Calu3 (cell line): Measurements from ENCODE around the gene DBNL. TPM values are rescaled to one million over a fixed set of nuclear protein-coding genes. Genes with fewer than 3 reads are reported as not detected.
A peak's percentile ranks its signal among the peaks of the same experiment; 100 is the strongest.

ENCODE experiments used
- BruUV-seq: library from RNA; stranded (reverse); fragments of 400-500 nt; replicated peaks from 2 replicates; lab custom pipeline; 2021; lab: Mats Ljungman, UMichigan
- CTCF ChIA-PET: fragments of 300-600 bp; sonication (Branson Sonifier 250); formaldehyde crosslinking; loops from one replicate; lab custom pipeline; 2022; ENCODE audit warnings: antibody characterized with exemption; lab: Charles Lee
- DNase-seq: peaks from one replicate; pipeline ENCODE4 v3.0.0; 2022
- H3K27ac Mint-ChIP-seq: one replicate; pipeline ENCODE4 v1.8.0; 2022; ENCODE audit warnings: mixed read lengths; ENCODE audit not compliant: unreplicated experiment
- H3K27me3 Mint-ChIP-seq: one replicate; pipeline ENCODE4 v1.8.0; 2022; ENCODE audit warnings: mixed read lengths; ENCODE audit not compliant: unreplicated experiment
- H3K36me3 Mint-ChIP-seq: one replicate; pipeline ENCODE4 v1.8.0; 2022; ENCODE audit warnings: mild to moderate bottlenecking, moderate library complexity, mixed read lengths; ENCODE audit not compliant: insufficient read depth, unreplicated experiment
- H3K4me1 Mint-ChIP-seq: one replicate; pipeline ENCODE4 v1.8.0; 2022; ENCODE audit warnings: mild to moderate bottlenecking, low read depth, mixed read lengths; ENCODE audit not compliant: unreplicated experiment
- H3K4me3 Mint-ChIP-seq: one replicate; pipeline ENCODE4 v1.8.0; 2022; ENCODE audit warnings: mild to moderate bottlenecking, low read depth, moderate library complexity, mixed read lengths; ENCODE audit not compliant: unreplicated experiment
- H3K9me3 Mint-ChIP-seq: one replicate; pipeline ENCODE4 v1.8.0; 2022; ENCODE audit warnings: low read depth, mixed read lengths; ENCODE audit not compliant: unreplicated experiment
- CTCF ChIP-seq: fragments of 200-600 bp; IDR thresholded peaks from one replicate; pipeline ENCODE4 v1.8.0; 2022; ENCODE audit warnings: antibody characterized with exemption; ENCODE audit not compliant: unreplicated experiment
- intact Hi-C: fragments of 100-400 bp; cut with micrococcal nuclease; formaldehyde crosslinking; loops from one replicate; pipeline ENCODE4 v1.10.0; 2022; ENCODE audit not compliant: unreplicated experiment
- total RNA-seq: library from RNA; stranded (reverse); gene quantifications from 2 replicates; pipeline ENCODE4 v1.2.3, GENCODE V29; 2022

Gene DBNL
- total RNA-seq, 1 experiment from 2014 or later: 164 TPM

GRCh38 chr7:44064791-44065430 is 20.4 kb downstream of the DBNL start:
- H3K4me3 Mint-ChIP-seq: no peak overlapping the region
- H3K4me1 Mint-ChIP-seq: peaks cover 23% of the 10 kb centered on the region
- peak overlapping the region; percentile 55 for H3K27ac Mint-ChIP-seq
- H3K27me3 Mint-ChIP-seq: no peaks in the 10 kb centered on the region
- H3K9me3 Mint-ChIP-seq: no peaks in the 10 kb centered on the region
- no peak for DNase-seq
- CTCF ChIA-PET: no interaction called here
- H3K36me3 Mint-ChIP-seq: peaks cover 66% of the 10 kb centered on the region
- BruUV-seq: no TSS peak
- no peak for TF ChIP-seq CTCF
- intact Hi-C loops: no loop called here

GRCh38 chr7:44065431-44066110 is 21.1 kb downstream of the DBNL start, which contains the start of gene PGAM2:
Gene PGAM2 (minus strand): TSS chr7:44065567. CDS start chr7:44065529, 38 bp downstream.
- CTCF ChIA-PET: interaction anchor here (0.6 kb wide), 1 partner anchor 30 kb away, joined by 5 read pairs; no protein-coding TSS in a partner anchor
- no TSS peak for BruUV-seq

GRCh38 chr7:44066111-44066460 is 21.6 kb downstream of the DBNL start:
- Mint-ChIP-seq H3K4me1 (peaks cover 25% of the 10 kb centered on the region), H3K9me3 (no peaks in the 10 kb centered on the region), H3K27ac (peak overlapping the region; percentile 55), H3K27me3 (no peaks in the 10 kb centered on the region), H3K36me3 (peaks cover 73% of the 10 kb centered on the region), H3K4me3 (no peak overlapping the region)
- BruUV-seq: no TSS peak
- CTCF ChIA-PET: interaction anchor here (0.6 kb wide), 1 partner anchor 29 kb away, joined by 5 read pairs; no protein-coding TSS in a partner anchor
- intact Hi-C loops: no loop called here
- DNase-seq: no peak
- no peak for TF ChIP-seq CTCF

More at GRCh38 chr7:44065431-44066110, 21.1 kb downstream of the DBNL start, which contains the start of gene PGAM2:
- H3K4me1 Mint-ChIP-seq: peaks cover 23% of the 10 kb centered on the region
- no peaks in the 10 kb centered on the region for H3K9me3 Mint-ChIP-seq
- peaks cover 68% of the 10 kb centered on the region for H3K36me3 Mint-ChIP-seq
- no peak for DNase-seq
- intact Hi-C loops: no loop called here
- no peaks in the 10 kb centered on the region for H3K27me3 Mint-ChIP-seq
- no peak for TF ChIP-seq CTCF
- peak within 1 kb of the TSS; percentile 55 for H3K27ac Mint-ChIP-seq
- no peak within 1 kb of the TSS for H3K4me3 Mint-ChIP-seq

- DNase-seq: no peak
- Mint-ChIP-seq H3K36me3 (peaks cover 73% of the 10 kb centered on the region), H3K9me3 (no peaks in the 10 kb centered on the region), H3K27me3 (no peaks in the 10 kb centered on the region), H3K4me1 (peaks cover 30% of the 10 kb centered on the region), H3K27ac (peak overlapping the region; percentile 55), H3K4me3 (peak overlapping the region; percentile 1)
- TF ChIP-seq CTCF: no peak
- no TSS peak for BruUV-seq
- intact Hi-C loops: no loop called here
- CTCF ChIA-PET: no interaction called here
These were observed 22.1 kb downstream of the DBNL start for GRCh38 chr7:44066494-44067063.
